Activated T-cell treated with anti-CD3 and anti-CD28 coated beads, Interleukin-2, amount 50 U/mL, for 72 hours (primary cell): ENCODE results near the gene NAMPT. TPM values are rescaled to one million over a fixed set of nuclear protein-coding genes. Genes with fewer than 3 reads are reported as not detected.

Source experiments
- ATAC-seq, 2 donors: fragments of 150-1000 bp; cut with Tn5 transposase; replicated peaks in 1 of 2; 2 replicates each; pipeline ENCODE4 v1.10.0; 2021; ENCODE audit warnings: moderate library complexity in 2 of 2, mild to moderate bottlenecking in 1 of 2
- DNase-seq, 2 donors: peaks; one replicate each; pipeline ENCODE4 v3.0.0; 2021 to 2022; ENCODE audit warnings: mixed read lengths in 1 of 2
- H3K27ac Mint-ChIP-seq: one replicate; pipeline ENCODE4 v1.8.0; 2022; ENCODE audit warnings: mild to moderate bottlenecking, moderate library complexity, mixed read lengths
- H3K27me3 Mint-ChIP-seq: one replicate; pipeline ENCODE4 v1.8.0; 2022; ENCODE audit warnings: low read depth, mixed read lengths
- H3K36me3 Mint-ChIP-seq, 2 donors: one replicate each; pipeline ENCODE4 v1.8.0; 2022; ENCODE audit warnings: mixed read lengths in 2 of 2, mild to moderate bottlenecking in 1 of 2; ENCODE audit not compliant: insufficient read depth in 2 of 2
- H3K4me1 Mint-ChIP-seq: one replicate; pipeline ENCODE4 v1.8.0; 2022; ENCODE audit warnings: low read depth, mixed read lengths
- H3K4me3 Mint-ChIP-seq, 2 donors: one replicate each; pipeline ENCODE4 v1.8.0; 2022; ENCODE audit warnings: mild to moderate bottlenecking in 2 of 2, mixed read lengths in 2 of 2, moderate library complexity in 2 of 2
- H3K9me3 Mint-ChIP-seq, 2 donors: one replicate each; pipeline ENCODE4 v1.8.0; 2022; ENCODE audit warnings: mixed read lengths in 2 of 2
- total RNA-seq, 2 donors: library from RNA; stranded (reverse); gene quantifications; one replicate each; pipeline ENCODE4 v1.2.3, GENCODE V29; 2022

NAMPT gene
- total RNA-seq, 2 donors from 2014 or later, result 819 to 1,006 TPM

DNA sequence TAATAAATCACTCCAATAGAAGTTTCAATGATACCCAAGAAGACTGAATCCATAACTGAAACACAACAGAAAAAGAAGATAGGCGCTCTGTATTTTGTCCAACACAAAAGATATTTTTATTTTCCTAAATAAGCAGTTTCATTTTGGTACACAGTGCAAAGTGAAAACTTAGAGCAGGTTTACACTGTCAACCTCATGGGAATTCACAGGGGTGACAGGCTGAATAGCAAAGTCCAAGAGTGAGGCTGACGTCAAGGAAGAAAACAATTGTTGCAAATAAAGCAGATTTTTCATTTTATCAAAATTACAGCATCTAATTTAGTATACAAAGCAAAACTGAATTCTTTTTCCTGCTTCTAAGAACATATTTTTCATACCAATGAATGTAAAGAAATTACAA is 28.6 kb downstream of the NAMPT start:
- Mint-ChIP-seq H3K36me3 (peaks cover 34 to 88% of the 10 kb centered on the region in 2 donors), H3K27me3 (no peaks in the 10 kb centered on the region), H3K4me3 (peak overlapping the region; percentile 21 to 84), H3K27ac (peak overlapping the region; percentile 69), H3K4me1 (peaks cover 74% of the 10 kb centered on the region), H3K9me3 (peaks cover 0 to 4% of the 10 kb centered on the region in 2 donors)
- DNase-seq (no peak), ATAC-seq (no peak)

DNA sequence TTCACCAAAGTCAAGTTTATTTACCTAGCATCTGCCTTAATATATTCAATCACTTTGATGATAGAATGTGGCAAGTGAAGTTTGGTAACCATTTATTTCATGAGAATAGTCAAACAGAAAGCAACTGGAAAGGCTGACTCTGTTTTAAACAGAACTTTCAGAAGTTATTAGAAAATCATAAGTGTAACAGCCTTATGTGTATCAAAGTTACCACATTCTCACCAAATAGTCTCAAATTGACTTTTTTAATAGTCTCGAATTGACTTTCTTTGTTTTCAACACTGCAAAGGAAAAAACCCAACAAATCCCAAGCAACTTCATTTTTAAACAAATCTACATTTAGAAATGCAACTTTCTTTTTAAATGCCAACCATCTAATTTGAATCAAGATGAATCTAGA is 29.5 kb downstream of the NAMPT start:
- peaks cover 30 to 84% of the 10 kb centered on the region in 2 donors for H3K36me3 Mint-ChIP-seq
- peak overlapping the region; percentile 69 for H3K27ac Mint-ChIP-seq
- peak; percentile 25 to 42 for ATAC-seq

DNA sequence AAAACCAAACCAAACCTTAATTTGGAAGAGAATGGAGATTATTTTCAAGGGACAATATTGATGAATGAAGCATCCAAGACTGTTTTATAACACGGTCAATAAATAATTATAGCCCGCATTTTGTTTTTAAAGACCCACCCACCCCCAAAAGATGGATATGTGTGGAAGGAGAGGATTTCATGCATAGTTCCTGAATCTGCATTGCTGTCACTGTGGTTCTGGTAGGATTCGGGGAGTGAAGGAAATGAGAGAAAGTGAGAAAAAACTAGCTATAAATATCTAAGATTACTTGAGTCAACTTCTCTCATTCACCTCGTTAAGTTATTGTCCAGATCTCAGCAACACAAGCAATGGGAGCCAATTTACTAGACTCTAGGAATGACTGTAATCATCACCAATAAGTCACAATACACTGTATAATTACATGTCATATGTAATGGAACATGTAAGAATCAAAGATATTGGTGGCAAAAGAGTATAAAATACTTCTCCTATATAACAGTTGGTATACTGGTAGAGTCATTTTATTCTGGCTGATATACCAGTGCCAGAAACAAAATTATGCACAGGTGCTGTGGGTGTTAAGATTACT is 30.2 kb downstream of the NAMPT start:
- H3K9me3 Mint-ChIP-seq, result peaks cover 0 to 4% of the 10 kb centered on the region in 2 donors
- H3K27ac Mint-ChIP-seq, result peak overlapping the region; percentile 69
- no peaks in the 10 kb centered on the region for H3K27me3 Mint-ChIP-seq
- no peak overlapping the region for H3K4me3 Mint-ChIP-seq
- DNase-seq (no peak), ATAC-seq (peak; percentile 10 to 19)
- H3K36me3 Mint-ChIP-seq, result peaks cover 27 to 79% of the 10 kb centered on the region in 2 donors
- H3K4me1 Mint-ChIP-seq, result peaks cover 59% of the 10 kb centered on the region

More for the DNA sequence above, 29.5 kb downstream of the NAMPT start:
- Mint-ChIP-seq H3K4me3 (peak overlapping the region; percentile 52 to 84), H3K9me3 (peaks cover 0 to 4% of the 10 kb centered on the region in 2 donors), H3K27me3 (no peaks in the 10 kb centered on the region), H3K4me1 (peaks cover 65% of the 10 kb centered on the region)
- no peak for DNase-seq

DNA sequence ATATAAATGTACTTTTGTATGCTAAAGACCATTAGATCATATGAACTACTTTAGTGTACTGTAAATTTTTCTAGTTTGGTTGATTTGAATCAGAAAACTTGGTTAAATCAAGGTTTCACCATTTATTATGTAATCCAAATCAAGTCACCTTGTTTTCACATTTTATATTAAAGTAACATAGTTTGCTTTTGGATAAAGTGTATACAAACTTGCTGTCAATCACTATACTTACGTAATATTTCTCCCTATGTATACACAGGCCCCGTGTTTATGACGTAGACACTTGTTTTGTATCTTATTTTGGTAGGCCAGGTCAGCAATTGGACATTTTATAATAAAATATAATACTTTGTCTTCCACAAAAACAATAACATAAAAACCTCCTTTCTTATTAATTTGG is 32.2 kb downstream of the NAMPT start:
- peaks cover 0 to 4% of the 10 kb centered on the region in 2 donors for H3K9me3 Mint-ChIP-seq
- H3K4me3 Mint-ChIP-seq, result no peak overlapping the region
- H3K27me3 Mint-ChIP-seq, result no peaks in the 10 kb centered on the region
- H3K4me1 Mint-ChIP-seq, result peaks cover 41% of the 10 kb centered on the region
- no peak for DNase-seq
- ATAC-seq, result no peak
- H3K36me3 Mint-ChIP-seq, result peaks cover 29 to 76% of the 10 kb centered on the region in 2 donors
- peak overlapping the region; percentile 91 for H3K27ac Mint-ChIP-seq

DNA sequence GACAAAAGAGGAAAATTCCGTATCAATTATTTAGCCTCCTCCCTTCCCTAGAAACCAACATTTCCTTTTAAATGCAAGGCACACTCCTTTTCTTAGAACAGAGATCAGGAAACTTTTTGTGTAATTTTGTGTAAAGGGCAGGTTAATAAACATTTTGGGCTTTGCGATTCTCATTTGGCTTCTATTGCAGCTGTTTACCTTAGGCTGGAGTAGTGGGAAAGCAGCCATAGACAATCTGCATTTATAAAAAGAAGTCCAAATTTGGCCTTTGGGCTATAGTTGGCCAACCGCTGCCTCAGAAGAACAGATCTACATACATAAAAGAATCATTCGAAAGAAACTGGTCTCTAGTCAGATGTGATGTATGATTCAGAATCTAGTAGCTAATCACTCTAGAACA is 35.3 kb downstream of the NAMPT start:
- ATAC-seq, result no peak
- peaks cover 11% of the 10 kb centered on the region for H3K4me1 Mint-ChIP-seq

DNA sequence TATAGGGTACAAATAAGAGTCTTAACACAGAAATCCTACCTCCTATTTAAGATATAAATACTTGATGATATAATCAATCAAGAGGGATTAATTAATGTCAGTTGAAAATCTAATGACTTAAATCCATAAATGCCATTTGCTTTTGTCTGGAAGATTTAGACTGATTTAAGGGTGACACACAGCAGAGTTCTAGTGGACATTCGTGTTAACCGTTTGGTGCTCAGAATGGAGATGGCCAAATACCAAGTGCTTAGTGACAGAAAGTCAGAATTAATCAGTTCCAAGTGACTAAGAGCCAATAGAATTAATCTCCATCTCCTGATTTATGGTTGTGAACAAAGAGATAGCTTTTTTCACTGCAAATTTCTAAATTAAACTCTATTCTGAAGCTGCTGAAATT is 36.2 kb downstream of the NAMPT start:
- Mint-ChIP-seq H3K27me3 (no peaks in the 10 kb centered on the region), H3K4me1 (peaks cover 3% of the 10 kb centered on the region), H3K9me3 (peaks cover 7 to 10% of the 10 kb centered on the region in 2 donors), H3K4me3 (no peak overlapping the region), H3K36me3 (peaks cover 27 to 61% of the 10 kb centered on the region in 2 donors), H3K27ac (no peak overlapping the region)
- no peak for DNase-seq
- ATAC-seq, result no peak

More for the DNA sequence above, 35.3 kb downstream of the NAMPT start:
- peaks cover 32 to 62% of the 10 kb centered on the region in 2 donors for H3K36me3 Mint-ChIP-seq
- no peaks in the 10 kb centered on the region for H3K27me3 Mint-ChIP-seq
- H3K9me3 Mint-ChIP-seq, result peaks cover 5 to 9% of the 10 kb centered on the region in 2 donors
- peak overlapping the region; percentile 38 for H3K27ac Mint-ChIP-seq
- H3K4me3 Mint-ChIP-seq, result no peak overlapping the region
- no peak for DNase-seq

DNA sequence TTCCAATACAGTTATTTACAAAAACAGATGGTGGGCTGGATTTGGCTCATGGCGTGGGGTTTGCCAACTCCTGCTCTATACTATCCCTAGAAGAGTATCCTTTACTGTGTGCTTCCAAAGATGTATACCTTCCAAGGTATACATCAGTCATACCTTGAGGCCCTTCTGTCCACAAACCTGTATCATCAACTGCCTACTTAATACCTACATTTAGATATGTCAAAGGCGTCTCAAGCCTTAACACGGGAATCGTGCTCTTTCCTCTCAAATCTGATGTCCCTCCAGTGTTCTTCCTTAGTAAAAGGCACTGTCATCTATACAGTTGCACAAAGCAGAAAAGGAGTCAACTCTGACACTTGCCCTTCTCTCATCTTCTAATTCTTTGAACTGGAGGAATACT is 36.9 kb downstream of the NAMPT start:
- ATAC-seq (peak; percentile 35 to 43), DNase-seq (no peak)
- Mint-ChIP-seq H3K4me1 (no peaks in the 10 kb centered on the region), H3K27ac (peak overlapping the region; percentile 63), H3K4me3 (no peak overlapping the region), H3K9me3 (peaks cover 7 to 10% of the 10 kb centered on the region in 2 donors), H3K36me3 (peaks cover 21 to 53% of the 10 kb centered on the region in 2 donors), H3K27me3 (no peaks in the 10 kb centered on the region)

DNA sequence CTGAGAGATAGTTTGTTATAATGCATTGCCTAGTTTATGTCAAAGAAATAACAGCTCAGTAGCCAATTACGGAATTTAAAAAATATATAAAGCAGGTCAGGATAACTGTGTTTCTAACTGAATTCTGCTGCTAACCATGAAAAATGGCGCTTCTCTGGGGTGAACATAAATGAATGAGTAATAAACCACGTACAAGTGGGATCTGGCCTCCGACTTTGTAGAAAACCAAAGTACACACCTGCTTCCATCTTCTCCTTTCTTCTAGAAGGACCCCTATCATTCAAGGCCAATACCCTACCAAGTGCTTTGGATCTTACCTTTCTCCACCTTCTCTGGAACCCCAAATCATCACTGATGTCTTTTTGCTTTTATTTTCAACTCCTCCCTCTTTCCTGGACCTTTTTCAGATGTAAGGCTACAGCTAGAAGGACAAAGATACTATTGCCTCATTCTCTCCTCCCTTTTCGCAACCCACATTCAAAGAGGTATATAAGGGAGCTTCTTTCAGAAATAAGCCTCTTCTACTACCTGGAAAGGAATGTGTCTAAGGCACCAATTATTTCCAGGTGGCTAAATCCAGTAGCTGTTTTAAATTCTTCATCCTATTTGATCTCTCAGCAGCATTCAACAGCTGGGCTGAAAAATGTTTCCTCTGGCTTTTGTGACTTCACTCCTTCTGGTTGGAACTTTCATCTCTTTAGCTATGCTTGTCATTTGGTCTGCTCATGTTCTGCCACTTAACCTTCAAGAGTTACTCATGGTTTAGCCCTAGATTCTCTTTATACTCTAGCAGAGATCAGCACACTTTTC is 37.7 kb downstream of the NAMPT start:
- peaks cover 7 to 10% of the 10 kb centered on the region in 2 donors for H3K9me3 Mint-ChIP-seq
- no peaks in the 10 kb centered on the region for H3K27me3 Mint-ChIP-seq
- peak overlapping the region; percentile 52 for H3K27ac Mint-ChIP-seq
- H3K4me1 Mint-ChIP-seq, result no peaks in the 10 kb centered on the region
- peaks cover 18 to 46% of the 10 kb centered on the region in 2 donors for H3K36me3 Mint-ChIP-seq
- ATAC-seq (peak; percentile 26), DNase-seq (no peak)
- H3K4me3 Mint-ChIP-seq, result no peak overlapping the region

DNA sequence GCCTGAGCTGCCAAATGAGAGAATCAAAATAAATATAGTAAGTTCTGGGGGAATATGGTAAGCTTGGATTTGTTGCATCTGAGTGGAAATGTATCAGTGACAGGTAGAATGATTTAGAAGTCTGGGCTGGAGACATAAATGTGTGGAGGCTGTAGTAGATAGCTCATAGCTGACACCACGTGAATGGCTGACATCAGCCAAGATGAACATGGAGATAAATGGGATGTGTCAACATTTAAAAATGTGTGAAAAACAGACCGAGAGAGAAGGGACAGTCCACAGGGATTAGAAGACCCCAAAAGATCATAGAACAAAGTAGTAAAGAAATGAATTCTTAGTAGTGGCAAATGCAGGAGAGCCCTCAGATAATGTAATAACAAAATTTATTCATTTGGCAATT is 40.9 kb downstream of the NAMPT start:
- no peaks in the 10 kb centered on the region for H3K4me1 Mint-ChIP-seq
- H3K9me3 Mint-ChIP-seq, result peaks cover 7 to 10% of the 10 kb centered on the region in 2 donors
- H3K4me3 Mint-ChIP-seq, result no peak overlapping the region
- DNase-seq (no peak), ATAC-seq (peak; percentile 15 to 22)
- H3K27me3 Mint-ChIP-seq, result no peaks in the 10 kb centered on the region
- peak overlapping the region; percentile 17 for H3K27ac Mint-ChIP-seq
- H3K36me3 Mint-ChIP-seq, result peaks cover 12 to 26% of the 10 kb centered on the region in 2 donors

DNA sequence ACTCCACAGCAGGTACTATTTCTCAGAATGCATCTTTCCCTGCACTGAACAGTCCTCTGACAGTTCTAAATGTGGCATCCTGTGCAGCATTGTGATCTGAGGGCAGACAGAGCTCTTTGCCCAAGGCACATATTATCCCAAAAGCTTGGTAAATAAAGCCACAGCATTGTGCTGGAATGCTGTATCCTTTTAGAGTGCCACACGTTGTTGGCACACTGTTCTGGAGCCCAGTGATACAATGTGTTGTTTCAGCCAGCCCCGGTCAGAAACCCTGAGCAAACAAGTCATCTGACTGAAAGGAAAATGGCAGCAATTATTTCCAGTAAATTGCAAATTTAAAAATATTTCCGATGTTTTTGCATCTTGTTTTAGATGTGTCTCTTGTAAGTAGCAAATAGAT is 45.4 kb downstream of the NAMPT start:
- ATAC-seq (peak in 1 of 2 donors; percentile 7), DNase-seq (no peak)
- Mint-ChIP-seq H3K27me3 (peaks cover 11% of the 10 kb centered on the region), H3K4me3 (no peak overlapping the region), H3K4me1 (no peaks in the 10 kb centered on the region), H3K27ac (no peak overlapping the region), H3K9me3 (peaks cover 2 to 5% of the 10 kb centered on the region in 2 donors), H3K36me3 (peaks cover 0 to 7% of the 10 kb centered on the region in 2 donors)

DNA sequence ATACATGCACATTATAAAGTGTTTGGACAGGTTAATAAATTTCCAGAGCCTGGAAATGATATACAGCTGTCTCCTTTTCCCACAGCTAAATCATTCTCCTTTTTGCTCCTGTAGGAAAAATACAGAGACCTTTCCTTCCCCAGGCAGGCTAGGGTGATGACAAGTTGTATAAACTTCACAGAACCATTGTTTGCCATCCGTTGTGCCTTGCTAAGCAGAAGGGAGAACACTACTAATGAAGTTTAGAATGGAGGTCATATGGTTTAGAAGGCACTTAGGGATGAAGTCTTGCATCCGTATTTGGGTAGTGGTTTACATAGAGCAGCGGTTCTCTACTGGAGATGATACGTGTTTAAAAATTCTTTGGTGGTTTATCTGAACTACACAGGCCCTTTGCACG is 46.0 kb downstream of the NAMPT start:
- Mint-ChIP-seq H3K4me1 (no peaks in the 10 kb centered on the region), H3K4me3 (no peak overlapping the region), H3K27me3 (peaks cover 17% of the 10 kb centered on the region), H3K27ac (no peak overlapping the region), H3K36me3 (peaks cover 0 to 3% of the 10 kb centered on the region in 2 donors), H3K9me3 (peaks cover 0 to under 1% of the 10 kb centered on the region in 2 donors)
- ATAC-seq (peak in 1 of 2 donors; percentile 2), DNase-seq (no peak)

DNA sequence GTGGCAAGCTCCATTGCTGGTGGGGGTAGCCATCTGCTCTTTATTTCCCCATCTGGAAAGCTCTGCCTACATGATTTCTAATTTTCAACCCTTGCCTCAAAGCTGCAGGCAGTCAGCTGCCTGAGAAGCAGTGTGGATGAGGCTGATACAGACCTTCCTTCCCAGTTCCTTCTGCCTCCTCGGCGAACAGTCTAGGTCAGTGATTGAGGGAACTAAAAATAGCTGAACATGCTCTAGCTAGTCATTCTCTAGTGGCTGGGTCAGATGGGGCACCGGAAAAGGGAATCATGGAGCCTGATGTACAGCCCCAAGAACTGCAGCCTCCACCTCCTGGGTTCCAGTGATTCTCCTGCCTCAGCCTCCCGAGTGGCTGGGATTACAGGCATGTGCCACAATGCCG is 48.7 kb downstream of the NAMPT start:
- no peak for DNase-seq
- Mint-ChIP-seq H3K27me3 (peaks cover 33% of the 10 kb centered on the region), H3K4me1 (no peaks in the 10 kb centered on the region), H3K27ac (no peak overlapping the region), H3K9me3 (no peaks in the 10 kb centered on the region), H3K36me3 (peaks cover 0 to 1% of the 10 kb centered on the region in 2 donors), H3K4me3 (no peak overlapping the region)
- no peak for ATAC-seq

DNA sequence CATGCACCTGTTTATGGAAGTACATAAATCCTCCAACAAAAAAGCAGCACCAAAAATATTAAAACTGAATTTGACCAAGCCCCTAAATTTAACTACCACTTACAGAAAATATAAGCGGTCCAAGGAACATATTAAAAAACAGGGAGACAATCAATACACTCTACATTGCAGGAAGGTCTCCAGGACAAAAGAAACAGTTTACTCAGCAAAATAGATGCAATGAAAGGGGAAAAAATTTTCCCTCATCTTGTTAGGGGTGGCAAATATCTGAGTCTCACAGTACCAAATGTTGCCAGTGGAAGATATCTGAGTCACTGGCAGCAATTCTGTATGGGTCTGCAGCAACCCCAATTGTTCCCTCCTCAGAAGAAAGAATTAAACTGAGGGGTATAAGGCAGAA is 50.4 kb downstream of the NAMPT start:
- H3K27ac Mint-ChIP-seq, result no peak overlapping the region
- ATAC-seq, result no peak
- no peaks in the 10 kb centered on the region for H3K9me3 Mint-ChIP-seq
- peaks cover 0 to 1% of the 10 kb centered on the region in 2 donors for H3K36me3 Mint-ChIP-seq
- H3K4me1 Mint-ChIP-seq, result no peaks in the 10 kb centered on the region
- no peak overlapping the region for H3K4me3 Mint-ChIP-seq
- peaks cover 33% of the 10 kb centered on the region for H3K27me3 Mint-ChIP-seq
- no peak for DNase-seq
